ENCODE data around the gene FRS2.

The FRS2 gene

GRCh38 chr12:69495071-69495470 is 24.9 kb downstream of the FRS2 start:
- peaks cover 6% of the 10 kb centered on the region; the same call in 1 of the 2 replicates for H3K4me1 ChIP-seq
- no peak overlapping the region for H3K9ac ChIP-seq
- H3K4me2 ChIP-seq = no peak overlapping the region
- TF ChIP-seq Cebpa-rat (IDR thresholded peaks at IDR 0.05) = no peak
- H3K27me3 ChIP-seq = no peaks in the 10 kb centered on the region
- H3K27ac ChIP-seq = no peak overlapping the region
- peaks cover 28% of the 10 kb centered on the region for H3K36me3 ChIP-seq
- H3K9me3 ChIP-seq = peaks cover 36% of the 10 kb centered on the region
- H3K4me3 ChIP-seq = no peak overlapping the region
- H4K20me1 ChIP-seq = peaks cover 44% of the 10 kb centered on the region

- H3K27ac ChIP-seq = no peak overlapping the region
- H3K4me2 ChIP-seq = peak overlapping the region; percentile 43
- no peak overlapping the region for H3K9ac ChIP-seq
Observed at GRCh38 chr12:69497308-69498026, 27.3 kb downstream of the FRS2 start.

GRCh38 chr12:69500631-69501030 is 30.4 kb downstream of the FRS2 start:
- H3K4me3 ChIP-seq = no peak overlapping the region
- H4K20me1 ChIP-seq = peaks cover 84% of the 10 kb centered on the region

More at GRCh38 chr12:69497308-69498026, 27.3 kb downstream of the FRS2 start:
- Histone ChIP-seq H3K27me3 (no peaks in the 10 kb centered on the region), H3K4me1 (peaks cover 6% of the 10 kb centered on the region; the same call in 1 of the 2 replicates), H3K9me3 (peaks cover 26% of the 10 kb centered on the region), H3K36me3 (peaks cover 24% of the 10 kb centered on the region), H3K4me3 (no peak overlapping the region), H4K20me1 (peaks cover 68% of the 10 kb centered on the region)
- TF ChIP-seq Cebpa-rat (IDR thresholded peaks at IDR 0.05) = no peak

GRCh38 chr12:69501154-69501895 is 31.1 kb downstream of the FRS2 start:
- H3K9me3 ChIP-seq = peaks cover 6% of the 10 kb centered on the region; the same call in 1 of the 2 replicates
- peaks cover 84% of the 10 kb centered on the region for H4K20me1 ChIP-seq
- peaks cover 24% of the 10 kb centered on the region; the same call in 1 of the 2 replicates for H3K36me3 ChIP-seq
- H3K4me2 ChIP-seq = no peak overlapping the region
- no peak for TF ChIP-seq Cebpa-rat (IDR thresholded peaks at IDR 0.05)
- H3K27ac ChIP-seq = no peak overlapping the region
- no peak overlapping the region for H3K4me3 ChIP-seq
- no peak overlapping the region for H3K9ac ChIP-seq
- H3K4me1 ChIP-seq = peaks cover 11% of the 10 kb centered on the region; the same call in 1 of the 2 replicates
- H3K27me3 ChIP-seq = no peaks in the 10 kb centered on the region

More at GRCh38 chr12:69500631-69501030, 30.4 kb downstream of the FRS2 start:
- no peak overlapping the region for H3K27ac ChIP-seq
- peaks cover 11% of the 10 kb centered on the region; the same call in 1 of the 2 replicates for H3K4me1 ChIP-seq
- no peaks in the 10 kb centered on the region for H3K27me3 ChIP-seq
- no peak overlapping the region for H3K9ac ChIP-seq
- no peak for TF ChIP-seq Cebpa-rat (IDR thresholded peaks at IDR 0.05)
- H3K9me3 ChIP-seq = peaks cover 13% of the 10 kb centered on the region
- H3K4me2 ChIP-seq = no peak overlapping the region
- H3K36me3 ChIP-seq = peaks cover 24% of the 10 kb centered on the region; the same call in 1 of the 2 replicates

GRCh38 chr12:69502345-69503081 is 32.3 kb downstream of the FRS2 start:
- Histone ChIP-seq H3K4me1 (peaks cover 6% of the 10 kb centered on the region; the same call in 1 of the 2 replicates), H3K4me2 (no peak overlapping the region), H3K4me3 (no peak overlapping the region), H3K27ac (no peak overlapping the region), H3K9me3 (peaks cover 6% of the 10 kb centered on the region; the same call in 1 of the 2 replicates), H4K20me1 (peaks cover 95% of the 10 kb centered on the region), H3K9ac (no peak overlapping the region), H3K36me3 (peaks cover 29% of the 10 kb centered on the region; the same call in 1 of the 2 replicates), H3K27me3 (no peaks in the 10 kb centered on the region)
- no peak for TF ChIP-seq Cebpa-rat (IDR thresholded peaks at IDR 0.05)

- no peak for TF ChIP-seq Cebpa-rat (IDR thresholded peaks at IDR 0.05)
- H3K36me3 ChIP-seq = peaks cover 17% of the 10 kb centered on the region; the same call in 1 of the 2 replicates
- no peaks in the 10 kb centered on the region for H3K27me3 ChIP-seq
- H4K20me1 ChIP-seq = peaks cover 97% of the 10 kb centered on the region
- peaks cover under 1% of the 10 kb centered on the region; the same call in 1 of the 2 replicates for H3K9me3 ChIP-seq
- no peak overlapping the region for H3K4me2 ChIP-seq
- H3K27ac ChIP-seq = no peak overlapping the region
- H3K4me3 ChIP-seq = no peak overlapping the region
- H3K9ac ChIP-seq = no peak overlapping the region
- peaks cover 5% of the 10 kb centered on the region; the same call in 1 of the 2 replicates for H3K4me1 ChIP-seq
Observed at GRCh38 chr12:69508091-69508490, 37.9 kb downstream of the FRS2 start.

- no peak for TF ChIP-seq Cebpa-rat (IDR thresholded peaks at IDR 0.05)
- no peaks in the 10 kb centered on the region for H3K27me3 ChIP-seq
- no peak overlapping the region for H3K4me2 ChIP-seq
- H3K9me3 ChIP-seq = no peaks in the 10 kb centered on the region
- H3K4me1 ChIP-seq = peaks cover 9% of the 10 kb centered on the region; the same call in 1 of the 2 replicates
- H3K36me3 ChIP-seq = peaks cover 11% of the 10 kb centered on the region; the same call in 1 of the 2 replicates
- H3K4me3 ChIP-seq = no peak overlapping the region
- H3K27ac ChIP-seq = no peak overlapping the region
- no peak overlapping the region for H3K9ac ChIP-seq
- H4K20me1 ChIP-seq = peaks cover 97% of the 10 kb centered on the region
Observed at GRCh38 chr12:69508621-69509020, 38.4 kb downstream of the FRS2 start.

GRCh38 chr12:69509308-69509736 is 39.1 kb downstream of the FRS2 start:
- H3K4me2 ChIP-seq = no peak overlapping the region
- no peak overlapping the region for H3K27ac ChIP-seq
- H3K36me3 ChIP-seq = 0 out of 2 replicates have a peak, but pooled peaks cover 5% of the 10 kb centered on the region
- H3K9ac ChIP-seq = no peak overlapping the region
- H3K4me3 ChIP-seq = no peak overlapping the region
- no peak for TF ChIP-seq Cebpa-rat (IDR thresholded peaks at IDR 0.05)
- H3K4me1 ChIP-seq = peaks cover 10% of the 10 kb centered on the region; the same call in 1 of the 2 replicates
- H3K9me3 ChIP-seq = no peaks in the 10 kb centered on the region
- H4K20me1 ChIP-seq = peaks cover 96% of the 10 kb centered on the region
- no peaks in the 10 kb centered on the region for H3K27me3 ChIP-seq

Data from BLaER1 (cell line).